ENCODE measurements around the gene CPNE6. TPM values are rescaled to one million over a fixed set of nuclear protein-coding genes. Genes with fewer than 3 reads are reported as not detected.

Gene CPNE6
- polyA plus RNA-seq, 1 experiment = not detected

DNA sequence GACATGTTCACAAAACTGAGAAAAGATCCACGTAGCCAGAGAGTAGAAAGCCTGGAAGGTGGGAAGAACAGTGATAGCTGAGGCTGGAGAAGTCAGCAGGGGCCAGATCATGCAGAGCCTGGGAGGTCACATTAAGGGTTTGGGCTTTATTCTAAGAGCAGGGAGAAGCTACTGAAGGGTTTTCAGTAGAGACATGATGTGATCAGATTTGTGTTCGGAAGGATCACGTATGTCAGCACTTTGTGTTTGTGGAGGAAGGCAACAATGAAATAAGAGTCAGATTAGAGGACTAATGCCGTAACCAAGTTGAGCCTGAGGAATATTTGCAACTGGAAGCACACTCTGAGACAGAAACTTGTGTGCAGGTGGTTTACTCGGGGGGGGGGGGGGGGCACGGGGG, 18.5 kb downstream of the CPNE6 start:
- DNase-seq (ENCODE audit: low read depth, low spot score) = no peak
- Histone ChIP-seq H3K27ac (ENCODE audit: low read depth, low read length) (no peak overlapping the region), H3K9me3 (ENCODE audit: control insufficient read depth, insufficient read depth, low read length) (no peaks in the 10 kb centered on the region; the same call in 1 of the 2 replicates), H3K4me3 (ENCODE audit: low read depth, low read length) (no peak overlapping the region), H3K27me3 (ENCODE audit: control insufficient read depth, insufficient read depth, low read length) (peaks cover 9% of the 10 kb centered on the region)
- ChIA-PET POLR2A (no interaction called here), CTCF (interaction anchor here (0.7 to 9.9 kb wide), 18 partner anchors 8 to 789 kb away, joined by 3 to 212 read pairs (median 6); partner anchors contain the start of genes CARMIL3 and CPNE6)
- TF ChIP-seq, protein P1, sequence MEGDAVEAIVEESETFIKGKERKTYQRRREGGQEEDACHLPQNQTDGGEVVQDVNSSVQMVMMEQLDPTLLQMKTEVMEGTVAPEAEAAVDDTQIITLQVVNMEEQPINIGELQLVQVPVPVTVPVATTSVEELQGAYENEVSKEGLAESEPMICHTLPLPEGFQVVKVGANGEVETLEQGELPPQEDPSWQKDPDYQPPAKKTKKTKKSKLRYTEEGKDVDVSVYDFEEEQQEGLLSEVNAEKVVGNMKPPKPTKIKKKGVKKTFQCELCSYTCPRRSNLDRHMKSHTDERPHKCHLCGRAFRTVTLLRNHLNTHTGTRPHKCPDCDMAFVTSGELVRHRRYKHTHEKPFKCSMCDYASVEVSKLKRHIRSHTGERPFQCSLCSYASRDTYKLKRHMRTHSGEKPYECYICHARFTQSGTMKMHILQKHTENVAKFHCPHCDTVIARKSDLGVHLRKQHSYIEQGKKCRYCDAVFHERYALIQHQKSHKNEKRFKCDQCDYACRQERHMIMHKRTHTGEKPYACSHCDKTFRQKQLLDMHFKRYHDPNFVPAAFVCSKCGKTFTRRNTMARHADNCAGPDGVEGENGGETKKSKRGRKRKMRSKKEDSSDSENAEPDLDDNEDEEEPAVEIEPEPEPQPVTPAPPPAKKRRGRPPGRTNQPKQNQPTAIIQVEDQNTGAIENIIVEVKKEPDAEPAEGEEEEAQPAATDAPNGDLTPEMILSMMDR (IDR thresholded peaks at IDR 0.05; ENCODE audit: low read depth, low read length) = no peak

DNA sequence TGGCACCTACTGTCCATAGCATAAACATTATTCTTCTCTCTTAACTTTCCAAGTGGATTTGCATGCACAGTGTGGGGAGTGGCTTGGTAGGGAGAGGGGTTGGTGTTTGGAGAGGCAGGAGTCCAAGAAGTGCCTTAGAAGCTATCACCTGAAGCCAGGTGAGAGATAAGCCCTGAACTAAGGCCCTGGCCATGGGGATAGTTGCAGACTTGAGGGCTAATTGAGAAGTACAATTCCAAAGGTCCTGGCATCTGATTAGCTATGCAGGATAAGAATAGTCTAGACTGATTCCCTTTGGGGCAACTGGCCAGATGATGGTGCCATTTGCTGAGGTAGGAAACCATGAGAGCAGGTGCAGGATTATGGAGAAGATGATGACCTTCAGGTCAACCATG, 20.7 kb downstream of the CPNE6 start:
- Histone ChIP-seq H3K27ac (ENCODE audit: low read depth, low read length) (no peak overlapping the region), H3K9me3 (ENCODE audit: control insufficient read depth, insufficient read depth, low read length) (no peaks in the 10 kb centered on the region; the same call in 1 of the 2 replicates), H3K27me3 (ENCODE audit: control insufficient read depth, insufficient read depth, low read length) (no peaks in the 10 kb centered on the region), H3K4me3 (ENCODE audit: low read depth, low read length) (no peak overlapping the region)
- TF ChIP-seq, protein P1 (IDR thresholded peaks at IDR 0.05; ENCODE audit: low read depth, low read length) = no peak
- ChIA-PET CTCF (interaction anchor here (1.1 to 9.9 kb wide), 7 partner anchors 12 to 461 kb away, joined by 3 to 212 read pairs (median 29); no protein-coding TSS in a partner anchor), POLR2A (no interaction called here)
- DNase-seq (ENCODE audit: low read depth, low spot score) = no peak

DNA sequence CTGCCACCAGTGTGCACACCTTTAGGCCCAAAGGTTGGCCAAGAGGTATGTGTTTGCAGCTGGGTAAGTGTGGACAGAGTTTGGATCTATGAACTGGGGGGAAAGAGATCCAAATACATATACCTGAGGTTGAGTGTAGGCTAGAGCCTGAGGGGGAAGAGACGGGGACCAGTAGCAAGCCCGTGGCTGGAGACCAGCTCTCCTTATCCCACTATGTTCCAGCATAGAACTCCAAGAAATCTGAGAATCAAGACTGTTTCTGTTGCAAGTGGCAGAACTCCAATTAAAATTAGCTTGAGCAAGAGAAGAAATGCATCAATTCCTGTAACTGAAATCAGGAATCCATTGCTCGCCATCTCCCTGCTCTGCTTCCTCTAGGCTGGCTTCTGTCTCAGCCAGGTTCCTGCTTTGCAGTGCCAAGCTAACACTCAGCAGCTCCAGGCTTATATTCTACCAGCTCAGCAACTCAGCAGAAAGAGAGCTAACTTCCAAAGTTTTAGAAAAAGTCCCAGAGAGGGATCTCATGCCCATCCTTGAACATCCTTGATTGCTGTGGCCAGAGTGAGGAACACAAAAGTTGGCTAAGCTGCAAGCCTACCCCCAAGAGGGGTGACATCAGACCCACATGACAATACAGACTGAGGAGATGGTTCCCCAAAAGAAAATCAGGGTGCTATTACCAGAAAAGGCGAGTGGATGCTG, 21.3 kb downstream of the CPNE6 start:
- no peak for DNase-seq (ENCODE audit: low read depth, low spot score)
- CTCF ChIA-PET = interaction anchor here (1.1 to 9.9 kb wide), 8 partner anchors 13 to 462 kb away, joined by 3 to 212 read pairs (median 16); no protein-coding TSS in a partner anchor

DNA sequence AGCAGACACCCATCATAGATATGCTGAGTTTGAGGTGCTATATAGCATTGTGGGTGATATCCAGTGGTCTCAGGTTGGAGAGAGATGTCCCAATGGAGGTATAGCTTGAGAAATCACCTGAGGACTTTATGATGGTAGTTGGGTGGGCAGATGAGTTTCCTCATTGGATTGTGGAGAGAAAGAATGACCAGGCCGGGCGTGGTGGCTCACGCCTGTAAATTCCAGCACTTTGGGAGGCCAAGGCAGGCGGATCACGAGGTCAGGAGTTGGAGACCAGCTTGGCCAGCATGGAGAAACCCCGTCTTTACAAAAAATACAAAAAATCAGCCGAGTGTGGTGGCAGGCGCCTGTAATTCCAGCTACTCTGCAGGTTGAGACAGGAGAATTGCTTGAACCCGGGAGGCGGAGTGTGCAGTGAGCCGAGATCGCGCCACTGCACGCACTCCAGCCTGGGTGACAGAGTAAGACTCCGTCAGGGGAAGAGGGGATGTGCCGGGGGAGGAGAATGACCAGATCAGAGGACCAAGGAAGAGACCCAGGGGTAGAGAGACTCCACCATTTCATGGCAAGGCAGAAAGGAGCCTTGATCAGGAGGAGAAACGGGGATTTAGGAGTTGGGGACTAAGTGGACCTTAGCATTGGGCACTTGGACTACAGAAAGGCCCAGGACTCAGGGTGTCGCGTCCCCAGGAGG, 22.0 kb downstream of the CPNE6 start:
- Histone ChIP-seq H3K4me3 (ENCODE audit: low read depth, low read length) (peak overlapping the region; percentile 83), H3K27me3 (ENCODE audit: control insufficient read depth, insufficient read depth, low read length) (no peaks in the 10 kb centered on the region), H3K27ac (ENCODE audit: low read depth, low read length) (peak overlapping the region; percentile 68), H3K9me3 (ENCODE audit: control insufficient read depth, insufficient read depth, low read length) (no peaks in the 10 kb centered on the region; the same call in 1 of the 2 replicates)
- TF ChIP-seq, protein P1 (IDR thresholded peaks at IDR 0.05; ENCODE audit: low read depth, low read length) = peak; percentile 8; the same call in 1 of the 2 replicates
- DNase-seq (ENCODE audit: low read depth, low spot score) = no peak
- ChIA-PET POLR2A (interaction anchor here (0.6 to 3.1 kb wide), 5 partner anchors 9 to 41 kb away, joined by 3 to 36 read pairs (median 4); partner anchors contain the start of genes DCAF11 and NRL), CTCF (interaction anchor here (0.6 to 9.9 kb wide), 10 partner anchors 13 to 533 kb away, joined by 3 to 212 read pairs (median 5); partner anchors contain the start of genes DCAF11 and NRL)

More for the DNA sequence above, 21.3 kb downstream of the CPNE6 start:
- Histone ChIP-seq H3K9me3 (ENCODE audit: control insufficient read depth, insufficient read depth, low read length) (no peaks in the 10 kb centered on the region; the same call in 1 of the 2 replicates), H3K27ac (ENCODE audit: low read depth, low read length) (no peak overlapping the region), H3K4me3 (ENCODE audit: low read depth, low read length) (no peak overlapping the region), H3K27me3 (ENCODE audit: control insufficient read depth, insufficient read depth, low read length) (no peaks in the 10 kb centered on the region)
- TF ChIP-seq, protein P1 (IDR thresholded peaks at IDR 0.05; ENCODE audit: low read depth, low read length) = no peak
- POLR2A ChIA-PET = interaction anchor here (1.6 kb wide), 1 partner anchor 10 kb away, joined by 3 read pairs; no protein-coding TSS in a partner anchor
